ENCODE measurements around the gene KHNYN.
"Not testable (repeated sequence)": the region's sequence is repeated elsewhere in the genome, so short reads cannot be mapped to it uniquely, and the experiment has no call there.

Gene KHNYN

DNA sequence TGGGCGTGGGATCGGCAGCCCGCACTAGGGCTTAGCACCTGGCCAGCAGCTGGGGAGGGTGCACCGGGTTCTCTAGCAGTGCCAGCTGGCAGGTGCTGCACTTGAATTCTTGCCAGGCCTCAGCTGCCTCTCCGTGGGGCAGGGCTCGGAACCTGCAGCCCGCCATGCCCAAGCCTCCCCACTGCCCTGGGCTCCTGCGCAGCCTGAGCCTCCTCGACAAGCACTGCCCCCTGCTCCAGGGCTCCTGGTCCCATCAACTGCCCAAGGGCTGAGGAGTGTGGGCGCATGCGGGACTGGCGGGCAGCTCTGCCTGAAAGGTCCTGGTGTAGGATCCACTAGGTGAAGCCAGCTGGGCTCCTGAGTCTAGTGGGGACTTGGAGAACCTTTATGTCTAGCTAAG lies 43.5 kb downstream of the KHNYN start (continued):
- no peak for TF ChIP-seq ZNF423 (tag by site-specific recombination; IDR thresholded peaks at IDR 0.05)
- TF ChIP-seq ZNF768 (tag by site-specific recombination; IDR thresholded peaks at IDR 0.05), result no peak

GRCh38 chr14:24475261-24475660 lies 45.5 kb downstream of the KHNYN start:
- no peaks in the 10 kb centered on the region for H3K4me1 ChIP-seq (ENCODE audit: control insufficient read depth, insufficient read depth, low read length)
- ChIA-PET CTCF (interaction anchor here (0.7 kb wide), 2 partner anchors 33 to 1007 kb away, joined by 4 read pairs; no protein-coding TSS in a partner anchor), POLR2A (no interaction called here)
- no peaks in the 10 kb centered on the region for H3K36me3 ChIP-seq (ENCODE audit: control insufficient read depth in 2 of 2, insufficient read depth in 1 of 2, low read length in 2 of 2)
- TF ChIP-seq ZBTB10 (tag by site-specific recombination; IDR thresholded peaks at IDR 0.05), result no peak
- TF ChIP-seq ZNF10 (tag by site-specific recombination; IDR thresholded peaks at IDR 0.05), result no peak
- no peak for TF ChIP-seq ZNF354C (tag by site-specific recombination; IDR thresholded peaks at IDR 0.05; ENCODE audit: borderline replicate concordance, low read depth)
- no peak for TF ChIP-seq ZNF311 (tag by site-specific recombination; IDR thresholded peaks at IDR 0.05; ENCODE audit: borderline replicate concordance)
- TF ChIP-seq GFI1B (tag by site-specific recombination; IDR thresholded peaks at IDR 0.05), result no peak
- no peak for TF ChIP-seq ZBTB20 (tag by site-specific recombination; IDR thresholded peaks at IDR 0.05)
- TF ChIP-seq ZNF140 (tag by site-specific recombination; IDR thresholded peaks at IDR 0.05), result no peak
- TF ChIP-seq ZBTB11 (tag by site-specific recombination; conservative IDR thresholded peaks at IDR 0.05; ENCODE audit: low read depth), result no peak
- no peak for TF ChIP-seq ZNF501 (tag by site-specific recombination; IDR thresholded peaks at IDR 0.05)
- no peak for TF ChIP-seq MEIS1 (CRISPR knock-in tag; IDR thresholded peaks at IDR 0.05; ENCODE audit: borderline replicate concordance)
- no peak for TF ChIP-seq ZNF175 (tag by site-specific recombination; IDR thresholded peaks at IDR 0.05)
- TF ChIP-seq ZNF701 (tag by site-specific recombination; IDR thresholded peaks at IDR 0.05), result no peak
- no peak for TF ChIP-seq ZNF548 (tag by site-specific recombination; IDR thresholded peaks at IDR 0.05)
- TF ChIP-seq INSM2 (tag by site-specific recombination; IDR thresholded peaks at IDR 0.05), result no peak
- TF ChIP-seq SALL2 (tag by site-specific recombination; IDR thresholded peaks at IDR 0.05; ENCODE audit: borderline replicate concordance), result no peak
- TF ChIP-seq ZNF768 (tag by site-specific recombination; IDR thresholded peaks at IDR 0.05), result no peak
- TF ChIP-seq KLF9 (tag by site-specific recombination; IDR thresholded peaks at IDR 0.05; ENCODE audit: low read depth), result no peak
- no peak for TF ChIP-seq ZNF792 (tag by site-specific recombination; IDR thresholded peaks at IDR 0.05)
- no peak for TF ChIP-seq ZNF510 (tag by site-specific recombination; IDR thresholded peaks at IDR 0.05; ENCODE audit: insufficient replicate concordance)
- TF ChIP-seq, protein P1, sequence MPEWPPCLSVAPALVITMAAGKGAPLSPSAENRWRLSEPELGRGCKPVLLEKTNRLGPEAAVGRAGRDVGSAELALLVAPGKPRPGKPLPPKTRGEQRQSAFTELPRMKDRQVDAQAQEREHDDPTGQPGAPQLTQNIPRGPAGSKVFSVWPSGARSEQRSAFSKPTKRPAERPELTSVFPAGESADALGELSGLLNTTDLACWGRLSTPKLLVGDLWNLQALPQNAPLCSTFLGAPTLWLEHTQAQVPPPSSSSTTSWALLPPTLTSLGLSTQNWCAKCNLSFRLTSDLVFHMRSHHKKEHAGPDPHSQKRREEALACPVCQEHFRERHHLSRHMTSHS (tag by site-specific recombination; IDR thresholded peaks at IDR 0.05), result no peak
- H3K27ac ChIP-seq (ENCODE audit: extremely low read depth, low read depth, low read length), result no peak overlapping the region
- no peak overlapping the region for H3K4me3 ChIP-seq (ENCODE audit: low read depth, low read length)
- no peaks in the 10 kb centered on the region for H3K9me3 ChIP-seq (ENCODE audit: control insufficient read depth, insufficient read depth, low read depth, low read length)

GRCh38 chr14:24479999-24480398 lies 50.2 kb downstream of the KHNYN start:
- H3K4me1 ChIP-seq (ENCODE audit: control insufficient read depth, insufficient read depth, low read length); H3K9me3 ChIP-seq (ENCODE audit: control insufficient read depth, insufficient read depth, low read depth, low read length); CTCF ChIA-PET; H3K4me3 ChIP-seq (ENCODE audit: low read depth, low read length); POLR2A ChIA-PET; H3K27ac ChIP-seq (ENCODE audit: extremely low read depth, low read depth, low read length); H3K36me3 ChIP-seq (ENCODE audit: control insufficient read depth in 2 of 2, insufficient read depth in 1 of 2, low read length in 2 of 2): not testable (repeated sequence)

All from HEK293 (cell line).